ENCODE results near the gene ITPR3. TPM values are rescaled to one million over a fixed set of nuclear protein-coding genes. Genes with fewer than 3 reads are reported as not detected.
A peak's percentile ranks its signal among the peaks of the same experiment; 100 is the strongest.

Gene ITPR3
- total and polyA plus RNA-seq, 2 of the 13 experiments (the other 11 are each of a cell fraction or from before 2014, with no cell fraction given) = 3.8 to 21.4 TPM

GRCh38 chr6:33677143-33677660, 56.1 kb downstream of the ITPR3 start:
- Histone ChIP-seq H3K27me3 (ENCODE audit: control insufficient read depth in 1 of 2, insufficient read depth in 2 of 2, low read length in 2 of 2) (no peaks in the 10 kb centered on the region), H4K20me1 (ENCODE audit: insufficient read depth, low read length) (no peaks in the 10 kb centered on the region; the same call in 1 of the 2 replicates), H3K79me2 (ENCODE audit: insufficient read depth, low read length) (no peaks in the 10 kb centered on the region), H3K9me3 (ENCODE audit: low read length) (no peaks in the 10 kb centered on the region), H2AFZ (ENCODE audit: low read length) (no peak overlapping the region), H3K9ac (ENCODE audit: insufficient read depth, low read depth, low read length) (no peak overlapping the region), H3K27ac (ENCODE audit: extremely low read length, insufficient read depth, low read length) (no peak overlapping the region), H3K36me3 (replicated peaks in 1 of 2; ENCODE audit: control insufficient read depth in 1 of 2, insufficient read depth in 2 of 2, low read length in 2 of 2) (peaks cover 4 to 7% of the 10 kb centered on the region in 2 experiments; a peak in 2 of 5 replicates), H3K4me3 (replicated peaks in 1 of 3; ENCODE audit: insufficient read depth in 1 of 3, low read depth in 2 of 3, low read length in 3 of 3) (no peak overlapping the region), H3K4me2 (ENCODE audit: low read depth, low read length) (no peak overlapping the region), H3K4me1 (ENCODE audit: insufficient read depth, low read length) (no peaks in the 10 kb centered on the region)
- no peak for TF ChIP-seq KLF15 (CRISPR knock-in tag; IDR thresholded peaks at IDR 0.05; ENCODE audit: borderline replicate concordance)
- no peak for TF ChIP-seq NAIF1 (CRISPR knock-in tag; IDR thresholded peaks at IDR 0.05; ENCODE audit: borderline replicate concordance)
- no peak for TF ChIP-seq KDM4B (CRISPR knock-in tag; IDR thresholded peaks at IDR 0.05)
- no peak for TF ChIP-seq ZNF878 (CRISPR knock-in tag; IDR thresholded peaks at IDR 0.05)
- no peak for TF ChIP-seq ADNP (CRISPR knock-in tag; IDR thresholded peaks at IDR 0.05)
- TF ChIP-seq MYNN (CRISPR knock-in tag; IDR thresholded peaks at IDR 0.05; ENCODE audit: low read depth) = no peak
- TF ChIP-seq ZNF354B (CRISPR knock-in tag; IDR thresholded peaks at IDR 0.05) = no peak
- no peak for TF ChIP-seq RFXANK (CRISPR knock-in tag; IDR thresholded peaks at IDR 0.05)
- no peak for TF ChIP-seq RAD21 (CRISPR knock-in tag; IDR thresholded peaks at IDR 0.05)
- ATAC-seq = no peak
- WGBS (ENCODE audit: low lambda C conversion rate) = 85% methylated on average over 8 of the region's 8 CpGs
- CTCF ChIA-PET (ENCODE audit: low intra/inter-chr PET ratio, low total read pairs) = no interaction called here
- no peak for FAIRE-seq
- no TSS peak for BruUV-seq (replicated peaks)
- no peak for DNase-seq (ENCODE audit: low spot score)
- POLR2A ChIA-PET = no interaction called here
- intact Hi-C loops (cut with micrococcal nuclease; ENCODE audit: unreplicated experiment) = no loop called here
- in situ Hi-C loops (cut with HindIII; ENCODE audit: extremely low pct_ligation_motif_present, low pct_unique_long_range_greater_than_20kb) = no loop called here

- H3K79me2 ChIP-seq (ENCODE audit: insufficient read depth, low read length) = no peaks in the 10 kb centered on the region
- peaks cover 4 to 7% of the 10 kb centered on the region in 2 experiments; a peak in 2 of 5 replicates for H3K36me3 ChIP-seq (replicated peaks in 1 of 2; ENCODE audit: control insufficient read depth in 1 of 2, insufficient read depth in 2 of 2, low read length in 2 of 2)
- H3K27me3 ChIP-seq (ENCODE audit: control insufficient read depth in 1 of 2, insufficient read depth in 2 of 2, low read length in 2 of 2) = no peaks in the 10 kb centered on the region
- TF ChIP-seq HIVEP1 (CRISPR knock-in tag; IDR thresholded peaks at IDR 0.05) (no peak), FOXP1 (IDR thresholded peaks at IDR 0.05) (no peak), FOXP1 (CRISPR knock-in tag; IDR thresholded peaks at IDR 0.05) (no peak), NR2C2 (CRISPR knock-in tag; IDR thresholded peaks at IDR 0.05; ENCODE audit: borderline replicate concordance) (peak; percentile 69), RXRA (CRISPR knock-in tag; IDR thresholded peaks at IDR 0.05) (peak; percentile 5; the same call in 1 of the 2 replicates), ZNF619 (CRISPR knock-in tag; IDR thresholded peaks at IDR 0.05) (no peak), RARA (CRISPR knock-in tag; IDR thresholded peaks at IDR 0.05) (peak; percentile 56), NR2F6 (IDR thresholded peaks at IDR 0.05) (peak; percentile 74), NR2F6 (CRISPR knock-in tag; IDR thresholded peaks at IDR 0.05) (peak; percentile 16; the same call in 1 of the 2 replicates), RELA (CRISPR knock-in tag; IDR thresholded peaks at IDR 0.05) (no peak), ZSCAN31 (CRISPR knock-in tag; IDR thresholded peaks at IDR 0.05; ENCODE audit: low read depth) (no peak), MED13 (CRISPR knock-in tag; IDR thresholded peaks at IDR 0.05) (no peak), NR2F1 (CRISPR knock-in tag; IDR thresholded peaks at IDR 0.05) (peak in 1 of 2 experiments; percentile 73; a peak in 2 of 4 replicates)
- ChIA-PET POLR2A (no interaction called here), CTCF (ENCODE audit: low intra/inter-chr PET ratio, low total read pairs) (no interaction called here)
- no peak overlapping the region for H3K4me3 ChIP-seq (replicated peaks in 1 of 3; ENCODE audit: insufficient read depth in 1 of 3, low read depth in 2 of 3, low read length in 3 of 3)
- no peaks in the 10 kb centered on the region for H3K4me1 ChIP-seq (ENCODE audit: insufficient read depth, low read length)
- no peak for FAIRE-seq
- no peak for DNase-seq (ENCODE audit: low spot score)
- ATAC-seq = no peak
- H3K9ac ChIP-seq (ENCODE audit: insufficient read depth, low read depth, low read length) = no peak overlapping the region
- no peaks in the 10 kb centered on the region for H3K9me3 ChIP-seq (ENCODE audit: low read length)
- H2AFZ ChIP-seq (ENCODE audit: low read length) = no peak overlapping the region
- no peaks in the 10 kb centered on the region; the same call in 1 of the 2 replicates for H4K20me1 ChIP-seq (ENCODE audit: insufficient read depth, low read length)
- intact Hi-C loops (cut with micrococcal nuclease; ENCODE audit: unreplicated experiment) (no loop called here), in situ Hi-C loops (cut with HindIII; ENCODE audit: extremely low pct_ligation_motif_present, low pct_unique_long_range_greater_than_20kb) (no loop called here)
- 86% methylated on average over 2 of the region's 2 CpGs for WGBS (ENCODE audit: low lambda C conversion rate)
- H3K27ac ChIP-seq (ENCODE audit: extremely low read length, insufficient read depth, low read length) = no peak overlapping the region
- BruUV-seq (replicated peaks) = no TSS peak
- no peak overlapping the region for H3K4me2 ChIP-seq (ENCODE audit: low read depth, low read length)
Measured at GRCh38 chr6:33677689-33678088, 56.6 kb downstream of the ITPR3 start.

Data from HepG2 (cell line).